ENCODE data around the gene RBBP6. TPM values are rescaled to one million over a fixed set of nuclear protein-coding genes. Genes with fewer than 3 reads are reported as not detected.

RBBP6 gene
- total and polyA plus RNA-seq, 9 of the 15 experiments (the other 6 are each of a cell fraction or from before 2014, with no cell fraction given), result 19.2 to 76.6 (median 42.7) TPM

- Histone ChIP-seq H3K27ac (ENCODE audit: extremely low read depth, low read depth, low read length) (no peak overlapping the region), H3K36me3 (ENCODE audit: control insufficient read depth, insufficient read depth, low read length) (no peaks in the 10 kb centered on the region; the same call in 2 of the 3 replicates), H3K4me2 (ENCODE audit: insufficient read depth, low read length) (no peak overlapping the region), H3K9ac (ENCODE audit: insufficient read depth in 1 of 2, low read depth in 2 of 2, low read length in 2 of 2) (no peak overlapping the region), H2AFZ (ENCODE audit: low read depth, low read length) (peak overlapping the region; percentile 40; the same call in 1 of the 2 replicates), H3K4me3 (no peak overlapping the region), H3K27me3 (ENCODE audit: control insufficient read depth in 2 of 2, insufficient read depth in 2 of 2, low read length in 2 of 2) (no peaks in the 10 kb centered on the region), H3K9me3 (replicated peaks; ENCODE audit: control insufficient read depth, insufficient read depth, low read depth, low read length) (no peaks in the 10 kb centered on the region), H3K79me2 (ENCODE audit: control insufficient read depth, insufficient read depth, low read length) (peaks cover 20% of the 10 kb centered on the region), H4K20me1 (replicated peaks; ENCODE audit: control insufficient read depth, insufficient read depth, low read length) (0 out of 2 replicates have a peak, but pooled peaks cover 2% of the 10 kb centered on the region), H3K9me1 (ENCODE audit: control insufficient read depth, insufficient read depth, low read length) (no peaks in the 10 kb centered on the region), H3K4me1 (replicated peaks in 1 of 2; ENCODE audit: control insufficient read depth in 2 of 2, insufficient read depth in 2 of 2, low read length in 2 of 2) (peaks cover 2 to 17% of the 10 kb centered on the region in 2 experiments; a peak in 3 of 5 replicates)
- FAIRE-seq (no peak), DNase-seq (ENCODE audit: extremely low read depth in 1 of 4, low spot score in 3 of 4) (peak in 1 of 4 experiments; percentile 30), ATAC-seq (no peak)
- no TSS peak for BruUV-seq (replicated peaks)
- ChIA-PET CTCF (ENCODE audit: low intra/inter-chr PET ratio) (no interaction called here), POLR2A (interaction anchor here (0.6 kb wide), 1 partner anchor 399 kb away, joined by 3 read pairs; no protein-coding TSS in a partner anchor)
- TF ChIP-seq CTCF (IDR thresholded peaks at IDR 0.05 in 2 of 3, conservative IDR thresholded peaks at IDR 0.05 in 1 of 3; ENCODE audit: insufficient read depth in 2 of 3, low read depth in 1 of 3, low read length in 3 of 3) (peak; percentile 30 to 36 (median 34); a peak in 3 of 6 replicates), SMARCE1 (IDR thresholded peaks at IDR 0.05) (no peak), ZNF695 (CRISPR knock-in tag; IDR thresholded peaks at IDR 0.05) (no peak), ZNF146 (CRISPR knock-in tag; IDR thresholded peaks at IDR 0.05; ENCODE audit: unreplicated experiment) (no peak), MAFG (tag; conservative IDR thresholded peaks at IDR 0.05) (no peak), KLF13 (tag; IDR thresholded peaks at IDR 0.05; ENCODE audit: borderline replicate concordance, low read depth) (no peak), RAD21 (CRISPR knock-in tag; conservative IDR thresholded peaks at IDR 0.05 in 1 of 2, IDR thresholded peaks at IDR 0.05 in 1 of 2) (peak in 1 of 2 experiments; percentile 11; a peak in 1 of 4 replicates)
- TF ChIP-seq, protein P1, sequence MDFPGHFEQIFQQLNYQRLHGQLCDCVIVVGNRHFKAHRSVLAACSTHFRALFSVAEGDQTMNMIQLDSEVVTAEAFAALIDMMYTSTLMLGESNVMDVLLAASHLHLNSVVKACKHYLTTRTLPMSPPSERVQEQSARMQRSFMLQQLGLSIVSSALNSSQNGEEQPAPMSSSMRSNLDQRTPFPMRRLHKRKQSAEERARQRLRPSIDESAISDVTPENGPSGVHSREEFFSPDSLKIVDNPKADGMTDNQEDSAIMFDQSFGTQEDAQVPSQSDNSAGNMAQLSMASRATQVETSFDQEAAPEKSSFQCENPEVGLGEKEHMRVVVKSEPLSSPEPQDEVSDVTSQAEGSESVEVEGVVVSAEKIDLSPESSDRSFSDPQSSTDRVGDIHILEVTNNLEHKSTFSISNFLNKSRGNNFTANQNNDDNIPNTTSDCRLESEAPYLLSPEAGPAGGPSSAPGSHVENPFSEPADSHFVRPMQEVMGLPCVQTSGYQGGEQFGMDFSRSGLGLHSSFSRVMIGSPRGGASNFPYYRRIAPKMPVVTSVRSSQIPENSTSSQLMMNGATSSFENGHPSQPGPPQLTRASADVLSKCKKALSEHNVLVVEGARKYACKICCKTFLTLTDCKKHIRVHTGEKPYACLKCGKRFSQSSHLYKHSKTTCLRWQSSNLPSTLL (IDR thresholded peaks at IDR 0.05), result no peak
- TF ChIP-seq, protein P2, sequence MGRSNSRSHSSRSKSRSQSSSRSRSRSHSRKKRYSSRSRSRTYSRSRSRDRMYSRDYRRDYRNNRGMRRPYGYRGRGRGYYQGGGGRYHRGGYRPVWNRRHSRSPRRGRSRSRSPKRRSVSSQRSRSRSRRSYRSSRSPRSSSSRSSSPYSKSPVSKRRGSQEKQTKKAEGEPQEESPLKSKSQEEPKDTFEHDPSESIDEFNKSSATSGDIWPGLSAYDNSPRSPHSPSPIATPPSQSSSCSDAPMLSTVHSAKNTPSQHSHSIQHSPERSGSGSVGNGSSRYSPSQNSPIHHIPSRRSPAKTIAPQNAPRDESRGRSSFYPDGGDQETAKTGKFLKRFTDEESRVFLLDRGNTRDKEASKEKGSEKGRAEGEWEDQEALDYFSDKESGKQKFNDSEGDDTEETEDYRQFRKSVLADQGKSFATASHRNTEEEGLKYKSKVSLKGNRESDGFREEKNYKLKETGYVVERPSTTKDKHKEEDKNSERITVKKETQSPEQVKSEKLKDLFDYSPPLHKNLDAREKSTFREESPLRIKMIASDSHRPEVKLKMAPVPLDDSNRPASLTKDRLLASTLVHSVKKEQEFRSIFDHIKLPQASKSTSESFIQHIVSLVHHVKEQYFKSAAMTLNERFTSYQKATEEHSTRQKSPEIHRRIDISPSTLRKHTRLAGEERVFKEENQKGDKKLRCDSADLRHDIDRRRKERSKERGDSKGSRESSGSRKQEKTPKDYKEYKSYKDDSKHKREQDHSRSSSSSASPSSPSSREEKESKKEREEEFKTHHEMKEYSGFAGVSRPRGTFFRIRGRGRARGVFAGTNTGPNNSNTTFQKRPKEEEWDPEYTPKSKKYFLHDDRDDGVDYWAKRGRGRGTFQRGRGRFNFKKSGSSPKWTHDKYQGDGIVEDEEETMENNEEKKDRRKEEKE (IDR thresholded peaks at IDR 0.05; ENCODE audit: borderline replicate concordance in 1 of 2, control insufficient read depth in 1 of 2, low read depth in 2 of 2, low read length in 1 of 2), result no peak
- in situ Hi-C loops (cut with MboI) (no loop called here), intact Hi-C loops (cut with micrococcal nuclease) (no loop called here)
- 35% methylated on average over 2 of the region's 4 CpGs for WGBS (ENCODE audit: insufficient coverage, low coverage, missing lambda C conversion rate)
Measured at GRCh38 chr16:24535827-24536226, 3.5 kb upstream of the RBBP6 start.
